GM12878 (cell line): Measurements from ENCODE around the gene KRTAP10-3. TPM values are rescaled to one million over a fixed set of nuclear protein-coding genes. Genes with fewer than 3 reads are reported as not detected.

Source experiments
- ATAC-seq: fragments of 200-7000 bp; cut with Tn5 transposase; 3 replicates; pipeline ENCODE4 v1.9.1; 2020; ENCODE audit warnings: mild to moderate bottlenecking, moderate library complexity
- BruUV-seq: library from RNA; stranded (reverse); fragments of 400-500 nt; replicated peaks from 2 replicates; lab custom pipeline; 2021; lab: Mats Ljungman, UMichigan
- CTCF ChIA-PET: fragments of 300-600 bp; sonication (Branson Sonifier 250); formaldehyde crosslinking; extraction: SDS; loops from one replicate; lab custom pipeline; 2021; ENCODE audit warnings: inconsistent platforms; lab: Yijun Ruan, JAX
- POLR2A ChIA-PET: fragments of 350-600 bp; formaldehyde crosslinking; extraction: SDS; loops from one replicate; lab custom pipeline; 2021; ENCODE audit warnings: inconsistent platforms; lab: Charles Lee
- RAD21 ChIA-PET: fragments of 300-600 bp; sonication (Branson Sonifier 250); formaldehyde crosslinking; loops from one replicate; lab custom pipeline; 2023; ENCODE audit warnings: antibody characterized with exemption; ENCODE audit not compliant: unreplicated experiment; lab: Charles Lee
- SMC1A ChIA-PET: fragments of 300-600 bp; sonication (Branson Sonifier 250); formaldehyde crosslinking; loops from one replicate; lab custom pipeline; 2023; ENCODE audit not compliant: unreplicated experiment, uncharacterized antibody; lab: Charles Lee
- DNase-seq: peaks from one replicate; pipeline ENCODE4 v3.0.0-alpha.2; 2011; ENCODE audit warnings: low read depth, low spot score
- FAIRE-seq: peaks from 3 replicates; lab custom pipeline; 2011; peaks lifted over from hg19 to GRCh38; lab: Jason Lieb, UNC
- H2AFZ ChIP-seq: 2 replicates; pipeline ENCODE4 v1.6.0; 2011; ENCODE audit warnings: low read depth, low read length, control low read depth; ENCODE audit not compliant: control insufficient read depth
- H3K27ac ChIP-seq: 2 replicates; pipeline ENCODE4 v1.5.1; 2011; ENCODE audit warnings: control low read depth; ENCODE audit not compliant: control insufficient read depth, insufficient read depth
- H3K27me3 ChIP-seq, 2 experiments: replicated peaks in 1 of 2; 2 replicates each; pipeline versions ENCODE4 v1.6.0 to v1.6.1; 2011; ENCODE audit warnings: low read length in 1 of 2; ENCODE audit not compliant: control insufficient read depth in 2 of 2, insufficient read depth in 2 of 2
- H3K36me3 ChIP-seq, 2 experiments: 2 replicates each; pipeline ENCODE4 v1.5.1; 2011; ENCODE audit warnings: low read length in 1 of 2; ENCODE audit not compliant: control insufficient read depth in 2 of 2, insufficient read depth in 2 of 2
- H3K4me1 ChIP-seq: 2 replicates; pipeline ENCODE4 v1.6.1; 2011; ENCODE audit warnings: mild to moderate bottlenecking, low read length, moderate library complexity, mixed read lengths; ENCODE audit not compliant: control insufficient read depth, insufficient read depth
- H3K4me2 ChIP-seq: 2 replicates; pipeline ENCODE4 v1.6.0; 2011; ENCODE audit warnings: control low read depth; ENCODE audit not compliant: control insufficient read depth, insufficient read depth
- H3K4me3 ChIP-seq: fragments of 200-600 bp; sonication (generic); 2 replicates; pipeline ENCODE4 v1.5.1; 2016
- H3K79me2 ChIP-seq: 2 replicates; pipeline ENCODE4 v1.6.0; 2011; ENCODE audit warnings: low read length; ENCODE audit not compliant: control insufficient read depth, insufficient read depth
- H3K9ac ChIP-seq: 2 replicates; pipeline ENCODE4 v1.8.0; 2011; ENCODE audit warnings: low read length, control low read depth, mixed read lengths; ENCODE audit not compliant: control insufficient read depth, insufficient read depth
- H3K9me3 ChIP-seq: replicated peaks from 3 replicates; pipeline ENCODE4 v1.5.1; 2011; ENCODE audit warnings: mild to moderate bottlenecking, low read length; ENCODE audit not compliant: control insufficient read depth, insufficient read depth
- H4K20me1 ChIP-seq: 2 replicates; pipeline ENCODE4 v1.6.0; 2011; ENCODE audit not compliant: control insufficient read depth, insufficient read depth
- BRCA1 ChIP-seq: IDR thresholded peaks from 2 replicates; pipeline ENCODE4 v1.6.1; 2011; ENCODE audit warnings: low read depth, low read length, improper control_type of control experiment
- DPF2 ChIP-seq: fragments of 450-650 bp; IDR thresholded peaks from 2 replicates; pipeline ENCODE4 v1.6.1; 2017; ENCODE audit warnings: mild to moderate bottlenecking
- FOXM1 ChIP-seq: IDR thresholded peaks from 2 replicates; pipeline ENCODE4 v1.6.1; 2012; ENCODE audit warnings: low read depth, mild to moderate bottlenecking, inconsistent platforms, low read length, moderate library complexity
- GABPA ChIP-seq: IDR thresholded peaks from 2 replicates; pipeline ENCODE4 v1.6.1; 2014; ENCODE audit warnings: antibody characterized with exemption, low read depth, mild to moderate bottlenecking, inconsistent platforms
- HDAC2 ChIP-seq: fragments of 200-600 bp; sonication (generic); IDR thresholded peaks from 2 replicates; pipeline ENCODE4 v1.6.1; 2017
- MAX ChIP-seq: IDR thresholded peaks from 2 replicates; pipeline ENCODE4 v1.6.1; 2012; ENCODE audit warnings: low read depth, low read length, improper control_type of control experiment
- MXI1 ChIP-seq: fragments of 150-350 bp; IDR thresholded peaks from 2 replicates; pipeline ENCODE4 v1.6.1; 2011; ENCODE audit warnings: low read depth, mild to moderate bottlenecking, inconsistent platforms, low read length, improper control_type of control experiment
- PBX3 ChIP-seq: IDR thresholded peaks from 2 replicates; pipeline ENCODE4 v1.6.1; 2011; ENCODE audit warnings: mild to moderate bottlenecking, low read depth, low read length, moderate library complexity; ENCODE audit not compliant: insufficient replicate concordance
- SIN3A ChIP-seq: IDR thresholded peaks from 2 replicates; pipeline ENCODE4 v1.6.1; 2012; ENCODE audit warnings: low read depth, low read length, improper control_type of control experiment
- SMAD1 ChIP-seq: fragments of 450-650 bp; IDR thresholded peaks from 2 replicates; pipeline ENCODE4 v1.6.1; 2018; ENCODE audit warnings: mild to moderate bottlenecking, low read depth; ENCODE audit not compliant: partially characterized antibody
- SMARCA5 ChIP-seq: fragments of 450-650 bp; IDR thresholded peaks from 2 replicates; pipeline ENCODE4 v1.6.1; 2017; ENCODE audit warnings: mild to moderate bottlenecking
- SPI1 ChIP-seq: IDR thresholded peaks from 2 replicates; pipeline ENCODE4 v1.6.1; 2011; ENCODE audit warnings: low read depth, mild to moderate bottlenecking, low read length, moderate library complexity, borderline replicate concordance; ENCODE audit not compliant: insufficient read depth
- WGBS: methylation state at CpG from one replicate; pipeline ENCODE4 v1.1.6; 2016; ENCODE audit warnings: low lambda C conversion rate; ENCODE audit not compliant: insufficient replicate concordance, insufficient coverage; ENCODE audit errors: missing lambda C conversion rate; 5-methylcytosine and 5-hydroxymethylcytosine counted together
- in situ Hi-C: fragments of 300-500 bp; cut with MboI; formaldehyde crosslinking; loops from 9 replicates; pipeline ENCODE4 v1.14.3; 2018; ENCODE audit warnings: mixed read lengths
- intact Hi-C: fragments of 100-400 bp; cut with micrococcal nuclease; formaldehyde crosslinking; loops from one replicate; pipeline ENCODE4 v1.14.2; 2022; ENCODE audit not compliant: unreplicated experiment
- polyA plus RNA-seq, 11 experiments: library from polyadenylated mRNA; depleted of rRNA in 4 of 11; unstranded in 6 of 11; stranded (reverse) in 5 of 11; fragments of >200 nt; fragmentation: Nextera tagmentation in 4 of 11; fragmentation: Illumina TruSeq in 1 of 11; extraction: Ambion mirVana in 4 of 11; extraction: Trizol in 1 of 11; gene quantifications; 1 replicate in 1 of 11; 2 replicates in 10 of 11; pipeline versions ENCODE4 v1.2.1 to v1.2.3, GENCODE V29; 2011 to 2016; ENCODE audit warnings: inconsistent platforms in 2 of 11, missing spikeins in 2 of 11, low read depth in 1 of 11
- total RNA-seq, 4 experiments: library from RNA; depleted of rRNA in 3 of 4; stranded (reverse); fragments of >200 nt in 3 of 4; fragmentation: Illumina TruSeq in 1 of 4; extraction: Trizol in 1 of 4; gene quantifications; 2 replicates each; pipeline versions ENCODE4 v1.2.1 to v1.2.3, GENCODE V29; 2013 to 2021

KRTAP10-3 gene
- total and polyA plus RNA-seq, 10 of the 15 experiments (the other 5 are each of a cell fraction or from before 2014, with no cell fraction given), result not detected

GRCh38 chr21:44510109-44510507 lies 48.5 kb downstream of the KRTAP10-3 start:
- ATAC-seq, result peak; percentile 9
- Histone ChIP-seq H3K4me2 (peak overlapping the region; percentile 79), H3K27me3 (no peaks in the 10 kb centered on the region; a peak in 1 of 4 replicates), H3K4me3 (no peak overlapping the region), H3K36me3 (no peaks in the 10 kb centered on the region), H3K4me1 (no peaks in the 10 kb centered on the region), H3K9ac (no peak overlapping the region), H3K9me3 (no peaks in the 10 kb centered on the region), H2AFZ (no peak overlapping the region), H3K27ac (no peak overlapping the region), H4K20me1 (no peaks in the 10 kb centered on the region), H3K79me2 (no peaks in the 10 kb centered on the region)
- ChIA-PET RAD21 (interaction anchor here (1.2 to 1.6 kb wide), 3 partner anchors 232 to 417 kb away, joined by 6 to 17 read pairs (median 9); no protein-coding TSS in a partner anchor), CTCF (interaction anchor here (0.7 to 3.1 kb wide), 9 partner anchors 9 to 891 kb away, joined by 3 to 37 read pairs (median 5); partner anchors contain the start of gene UBE2G2), SMC1A (interaction anchor here (1.3 to 2.6 kb wide), 4 partner anchors 233 to 617 kb away, joined by 3 to 12 read pairs (median 8); no protein-coding TSS in a partner anchor), POLR2A (no interaction called here)
- in situ Hi-C loops, result no loop called here
- no peak for DNase-seq
- intact Hi-C loops, result loop anchor here (1.0 kb wide), 1 partner anchor 283 kb away; no protein-coding TSS in a partner anchor
- no TSS peak for BruUV-seq
- TF ChIP-seq SMARCA5, result no peak
- no peak for TF ChIP-seq DPF2
- no peak for TF ChIP-seq BRCA1
- no peak for TF ChIP-seq HDAC2
- no peak for TF ChIP-seq GABPA
- no peak for TF ChIP-seq PBX3
- TF ChIP-seq SMAD1, result no peak
- no peak for TF ChIP-seq FOXM1
- TF ChIP-seq SPI1, result no peak
- TF ChIP-seq SIN3A, result no peak
- no peak for TF ChIP-seq MAX
- TF ChIP-seq MXI1, result no peak
- FAIRE-seq, result no peak
- WGBS, result 43% methylated on average over 17 of the region's 18 CpGs
